H1 (cell line): ENCODE results near the gene MAGI2. TPM values are rescaled to one million over a fixed set of nuclear protein-coding genes. Genes with fewer than 3 reads are reported as not detected.

Experiments used
- CTCF ChIA-PET: fragments of 300-600 bp; sonication (Branson Sonifier 250); formaldehyde crosslinking; loops from one replicate; lab custom pipeline; 2021; ENCODE audit not compliant: partially characterized antibody; lab: Charles Lee
- POLR2A ChIA-PET: fragments of 300-600 bp; sonication (Branson Sonifier 250); formaldehyde crosslinking; loops from one replicate; lab custom pipeline; 2021; ENCODE audit warnings: inconsistent platforms; ENCODE audit not compliant: partially characterized antibody; lab: Charles Lee
- DNase-seq, 2 experiments: peaks; one replicate each; pipeline versions ENCODE4 v3.0.0 to v3.0.0-alpha.2; 2010 to 2022; ENCODE audit warnings: low spot score in 2 of 2, low read depth in 1 of 2, mixed read lengths in 1 of 2
- FAIRE-seq: peaks from 2 replicates; lab custom pipeline; 2011; peaks lifted over from hg19 to GRCh38; lab: Jason Lieb, UNC
- H2AFZ ChIP-seq: 2 replicates; pipeline ENCODE4 v1.8.1; 2012; ENCODE audit warnings: low read length, inconsistent platforms
- H2AK5ac ChIP-seq: 2 replicates; pipeline ENCODE4 v1.6.1; 2013; ENCODE audit warnings: low read depth, low read length
- H2BK120ac ChIP-seq: replicated peaks from 2 replicates; pipeline ENCODE3; 2013; ENCODE audit warnings: low read depth, low read length, inconsistent platforms
- H2BK12ac ChIP-seq: 2 replicates; pipeline ENCODE4 v1.6.1; 2013; ENCODE audit warnings: low read depth, low read length
- H2BK15ac ChIP-seq: 2 replicates; pipeline ENCODE4 v1.6.1; 2013; ENCODE audit warnings: low read length
- H2BK20ac ChIP-seq: 2 replicates; pipeline ENCODE4 v1.6.1; 2013; ENCODE audit warnings: low read length
- H2BK5ac ChIP-seq: 2 replicates; pipeline ENCODE4 v1.6.1; 2013; ENCODE audit warnings: low read depth, low read length
- H3K14ac ChIP-seq: 2 replicates; pipeline ENCODE4 v1.6.1; 2013; ENCODE audit warnings: inconsistent platforms; ENCODE audit not compliant: insufficient read length
- H3K18ac ChIP-seq: 2 replicates; pipeline ENCODE4 v1.6.1; 2013; ENCODE audit warnings: low read length; ENCODE audit errors: extremely low read depth
- H3K23ac ChIP-seq: 2 replicates; pipeline ENCODE4 v1.6.1; 2013; ENCODE audit warnings: inconsistent platforms; ENCODE audit not compliant: insufficient read length
- H3K23me2 ChIP-seq: 2 replicates; pipeline ENCODE4 v1.6.1; 2013; ENCODE audit warnings: low read depth, low read length
- H3K27ac ChIP-seq: 2 replicates; pipeline ENCODE4 v1.6.1; 2011; ENCODE audit warnings: low read depth, low read length, inconsistent platforms
- H3K27me3 ChIP-seq, 4 experiments: replicated peaks in 1 of 4; 1 replicate in 1 of 4; 2 replicates in 3 of 4; pipeline versions ENCODE4 v1.6.1 to v1.8.1; 2011 to 2013; ENCODE audit warnings: low read length in 3 of 4, mild to moderate bottlenecking in 3 of 4, inconsistent platforms in 2 of 4, mixed read lengths in 2 of 4, moderate library complexity in 1 of 4; ENCODE audit not compliant: control insufficient read depth in 3 of 4, insufficient read depth in 3 of 4; ENCODE audit errors: extremely low read depth in 1 of 4
- H3K36me3 ChIP-seq, 4 experiments: 2 replicates each; pipeline versions ENCODE4 v1.6.1 to v1.8.1; 2011 to 2013; ENCODE audit warnings: mild to moderate bottlenecking in 4 of 4, low read length in 3 of 4, moderate library complexity in 2 of 4, control low read depth in 1 of 4, inconsistent platforms in 1 of 4; ENCODE audit not compliant: insufficient read depth in 4 of 4, control insufficient read depth in 2 of 4
- H3K4ac ChIP-seq: replicated peaks from 2 replicates; pipeline ENCODE3; 2013; ENCODE audit warnings: low read length, low read depth, mixed read lengths, inconsistent platforms; ENCODE audit not compliant: insufficient read length
- H3K4me1 ChIP-seq, 4 experiments: replicated peaks in 1 of 4; 1 replicate in 1 of 4; 2 replicates in 3 of 4; pipeline versions ENCODE4 v1.6.1 to v1.8.1; 2011 to 2013; ENCODE audit warnings: low read length in 3 of 4, inconsistent platforms in 2 of 4, mixed read lengths in 1 of 4; ENCODE audit not compliant: insufficient read depth in 4 of 4, control insufficient read depth in 3 of 4
- H3K4me2 ChIP-seq, 2 experiments: 2 replicates each; pipeline versions ENCODE4 v1.6.1 to v1.8.1; 2011 to 2013; ENCODE audit warnings: low read depth in 2 of 2, low read length in 2 of 2, control low read depth in 1 of 2, inconsistent platforms in 1 of 2, mild to moderate bottlenecking in 1 of 2; ENCODE audit not compliant: insufficient read depth in 1 of 2
- H3K4me3 ChIP-seq, 4 experiments: fragments of 200-600, 300-600 bp in 1 of 4; sonication (generic), shearing (Covaris generic), sonication (Bioruptor Twin) in 1 of 4; 2 replicates each; pipeline versions ENCODE4 v1.5.1 to v1.8.1; 2011 to 2016; ENCODE audit warnings: low read length in 4 of 4, low read depth in 3 of 4, control low read depth in 2 of 4, inconsistent platforms in 2 of 4, mild to moderate bottlenecking in 2 of 4, mixed read lengths in 1 of 4, moderate library complexity in 1 of 4; ENCODE audit not compliant: insufficient read depth in 2 of 4; ENCODE audit errors: extremely low read depth in 1 of 4
- H3K56ac ChIP-seq: replicated peaks from 2 replicates; pipeline ENCODE3; 2013; ENCODE audit warnings: low read depth, mild to moderate bottlenecking, mixed read lengths, low read length, inconsistent platforms; ENCODE audit not compliant: insufficient read length
- H3K79me1 ChIP-seq: 2 replicates; pipeline ENCODE4 v1.6.1; 2013; ENCODE audit warnings: low read depth, low read length, control low read depth
- H3K79me2 ChIP-seq, 2 experiments: 2 replicates each; pipeline versions ENCODE4 v1.6.1 to v1.8.1; 2012 to 2013; ENCODE audit warnings: low read length in 2 of 2, mild to moderate bottlenecking in 2 of 2, inconsistent platforms in 1 of 2; ENCODE audit not compliant: insufficient read depth in 2 of 2, control insufficient read depth in 1 of 2
- H3K9ac ChIP-seq, 4 experiments: replicated peaks in 1 of 4; 1 replicate in 1 of 4; 2 replicates in 3 of 4; pipeline versions ENCODE4 v1.6.1 to v1.8.1; 2011 to 2013; ENCODE audit warnings: low read depth in 3 of 4, low read length in 3 of 4, control low read depth in 2 of 4, mild to moderate bottlenecking in 2 of 4, moderate library complexity in 2 of 4, inconsistent platforms in 1 of 4; ENCODE audit errors: extremely low read depth in 1 of 4
- H3K9me3 ChIP-seq, 2 experiments: 2 replicates each; pipeline versions ENCODE4 v1.6.1 to v1.8.1; 2012 to 2013; ENCODE audit warnings: mild to moderate bottlenecking in 2 of 2, moderate library complexity in 2 of 2, control low read depth in 1 of 2, inconsistent platforms in 1 of 2, low read depth in 1 of 2, low read length in 1 of 2, mixed read lengths in 1 of 2; ENCODE audit not compliant: insufficient read depth in 2 of 2
- H4K20me1 ChIP-seq, 2 experiments: replicated peaks in 1 of 2; 2 replicates each; pipeline versions ENCODE3 to v1.8.1; 2011 to 2013; ENCODE audit warnings: inconsistent platforms in 2 of 2, low read length in 2 of 2, mild to moderate bottlenecking in 1 of 2; ENCODE audit not compliant: insufficient read depth in 2 of 2, control insufficient read depth in 1 of 2
- H4K5ac ChIP-seq: 2 replicates; pipeline ENCODE4 v1.6.1; 2013; ENCODE audit warnings: low read length, low read depth, mixed read lengths, inconsistent platforms; ENCODE audit not compliant: insufficient read length
- H4K8ac ChIP-seq: 2 replicates; pipeline ENCODE4 v1.8.0; 2013; ENCODE audit warnings: mild to moderate bottlenecking, moderate library complexity, low read length, inconsistent platforms; ENCODE audit not compliant: insufficient read depth; ENCODE audit errors: extremely low read depth
- H4K91ac ChIP-seq: replicated peaks from 2 replicates; pipeline ENCODE3; 2013; ENCODE audit warnings: low read length, mixed read lengths, inconsistent platforms; ENCODE audit not compliant: insufficient read length
- CHD2 ChIP-seq: IDR thresholded peaks from 2 replicates; pipeline ENCODE4 v1.6.1; 2012; ENCODE audit warnings: low read length, improper control_type of control experiment
- CREB1 ChIP-seq: IDR thresholded peaks from 2 replicates; pipeline ENCODE4 v1.6.1; 2012; ENCODE audit warnings: inconsistent platforms
- EGR1 ChIP-seq: IDR thresholded peaks from 2 replicates; pipeline ENCODE4 v1.6.1; 2011; ENCODE audit warnings: low read depth, low read length, borderline replicate concordance
- GTF2F1 ChIP-seq: IDR thresholded peaks from 2 replicates; pipeline ENCODE4 v1.6.1; 2012; ENCODE audit warnings: low read depth, low read length, improper control_type of control experiment, borderline replicate concordance
- JUND ChIP-seq: IDR thresholded peaks from 2 replicates; pipeline ENCODE4 v1.6.1; 2011; ENCODE audit warnings: mild to moderate bottlenecking, improper control_type of control experiment, low read length
- POU5F1 ChIP-seq: IDR thresholded peaks from 2 replicates; pipeline ENCODE4 v1.6.1; 2011; ENCODE audit warnings: low read depth, mild to moderate bottlenecking, low read length, moderate library complexity
- RAD21 ChIP-seq, 2 experiments: IDR thresholded peaks in 1 of 2; conservative IDR thresholded peaks in 1 of 2; 2 replicates each; pipeline ENCODE4 v1.6.1; 2011; ENCODE audit warnings: low read depth in 2 of 2, low read length in 2 of 2, improper control_type of control experiment in 1 of 2, inconsistent platforms in 1 of 2, mild to moderate bottlenecking in 1 of 2, moderate library complexity in 1 of 2
- RXRA ChIP-seq: IDR thresholded peaks from 2 replicates; pipeline ENCODE4 v1.6.1; 2011; ENCODE audit warnings: low read depth, mild to moderate bottlenecking, low read length, moderate library complexity; ENCODE audit not compliant: insufficient read depth
- SIRT6 ChIP-seq: IDR thresholded peaks from one replicate; pipeline ENCODE4 v1.7.1; 2012; ENCODE audit warnings: low read length, inconsistent platforms
- SRF ChIP-seq: IDR thresholded peaks from 2 replicates; pipeline ENCODE4 v1.6.1; 2011; ENCODE audit warnings: mild to moderate bottlenecking, low read depth, low read length, moderate library complexity
- ZNF274 ChIP-seq: IDR thresholded peaks from 2 replicates; pipeline ENCODE4 v1.7.0; 2012; ENCODE audit warnings: low read length, borderline replicate concordance; ENCODE audit errors: extremely low read depth
- polyA plus RNA-seq, 7 experiments: library from polyadenylated mRNA; depleted of rRNA in 3 of 7; stranded (reverse) in 5 of 7; unstranded in 2 of 7; fragments of >200 nt in 5 of 7; fragments of 200-250 nt in 2 of 7; gene quantifications; 1 replicate in 5 of 7; 2 replicates in 1 of 7; 4 replicates in 1 of 7; pipeline versions ENCODE4 v1.2.1 to v1.2.3, GENCODE V29; 2011 to 2013; ENCODE audit warnings: missing spikeins in 2 of 7, mixed read lengths in 2 of 7
- total RNA-seq: library from RNA; stranded (reverse); fragmentation: NEBNext Ultra II Directional; extraction: Animal tissue kit (Norgen Biotek cat#: 25700); gene quantifications from 2 replicates; pipeline ENCODE4 v1.2.1, GENCODE V29; 2021
- TF ChIP-seq, protein P1 (sequence below): IDR thresholded peaks from 2 replicates; pipeline ENCODE4 v1.6.1; 2012; ENCODE audit warnings: inconsistent platforms

Gene MAGI2
- total and polyA plus RNA-seq, 2 of the 8 experiments (the other 6 are each of a cell fraction or from before 2014, with no cell fraction given): 6.0 to 27.3 TPM

DNA sequence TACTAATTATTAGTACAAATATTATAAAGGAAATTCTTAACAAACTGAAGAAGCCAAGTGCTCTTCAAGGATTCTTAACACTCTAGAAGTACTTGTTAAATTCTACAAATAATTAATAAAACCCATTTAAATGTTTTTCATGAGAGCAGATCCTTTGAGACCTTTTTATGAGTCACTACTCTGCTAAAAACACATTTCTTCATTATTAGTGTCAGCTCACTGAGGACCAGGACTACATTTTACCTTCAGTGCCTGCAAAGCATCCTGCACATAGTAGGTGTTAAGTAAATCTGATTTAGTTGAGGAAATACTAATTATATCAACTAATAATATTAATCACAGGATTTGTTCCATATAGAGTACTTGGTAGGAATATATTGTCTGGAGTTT is 1381.3 kb downstream of the MAGI2 start:
- Histone ChIP-seq H2BK12ac (no peak overlapping the region), H3K56ac (no peak overlapping the region), H4K5ac (no peak overlapping the region), H3K4ac (no peak overlapping the region), H2AFZ (no peak overlapping the region), H3K9me3 (no peaks in the 10 kb centered on the region), H3K4me1 (peaks cover 4 to 11% (median 7%) of the 10 kb centered on the region in 4 experiments), H4K20me1 (no peaks in the 10 kb centered on the region), H3K79me1 (no peaks in the 10 kb centered on the region; the same call in 1 of the 2 replicates), H2BK20ac (no peak overlapping the region), H3K23ac (no peak overlapping the region), H2BK120ac (no peak overlapping the region), H3K79me2 (no peaks in the 10 kb centered on the region), H3K36me3 (no peaks in the 10 kb centered on the region), H2BK5ac (no peak overlapping the region), H3K27me3 (no peaks in the 10 kb centered on the region), H3K4me3 (no peak overlapping the region), H2AK5ac (no peak overlapping the region), H4K8ac (no peak overlapping the region), H3K4me2 (no peak overlapping the region), H3K14ac (no peak overlapping the region), H2BK15ac (no peak overlapping the region), H3K18ac (no peak overlapping the region), H3K23me2 (no peaks in the 10 kb centered on the region; the same call in 1 of the 2 replicates), H3K27ac (no peak overlapping the region), H3K9ac (no peak overlapping the region), H4K91ac (no peak overlapping the region)
- TF ChIP-seq CREB1: no peak
- no peak for TF ChIP-seq POU5F1
- TF ChIP-seq CHD2: no peak
- TF ChIP-seq RXRA: no peak
- TF ChIP-seq ZNF274: no peak
- TF ChIP-seq JUND: no peak
- no peak for TF ChIP-seq EGR1
- TF ChIP-seq GTF2F1: no peak
- no peak for TF ChIP-seq SRF
- TF ChIP-seq, protein P1, sequence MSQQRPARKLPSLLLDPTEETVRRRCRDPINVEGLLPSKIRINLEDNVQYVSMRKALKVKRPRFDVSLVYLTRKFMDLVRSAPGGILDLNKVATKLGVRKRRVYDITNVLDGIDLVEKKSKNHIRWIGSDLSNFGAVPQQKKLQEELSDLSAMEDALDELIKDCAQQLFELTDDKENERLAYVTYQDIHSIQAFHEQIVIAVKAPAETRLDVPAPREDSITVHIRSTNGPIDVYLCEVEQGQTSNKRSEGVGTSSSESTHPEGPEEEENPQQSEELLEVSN: no peak
- no peak for TF ChIP-seq SIRT6
- TF ChIP-seq RAD21 (IDR thresholded peaks at IDR 0.05 in 1 of 2, conservative IDR thresholded peaks at IDR 0.05 in 1 of 2; ENCODE audit: low read depth in 2 of 2, low read length in 2 of 2): no peak
- FAIRE-seq (no peak), DNase-seq (no peak)
- ChIA-PET CTCF (no interaction called here), POLR2A (no interaction called here)
